ENCODE data around the gene LCT. TPM values are rescaled to one million over a fixed set of nuclear protein-coding genes. Genes with fewer than 3 reads are reported as not detected.

Gene LCT
- total and polyA plus RNA-seq, 2 experiments from 2014 or later, result not detected

DNA sequence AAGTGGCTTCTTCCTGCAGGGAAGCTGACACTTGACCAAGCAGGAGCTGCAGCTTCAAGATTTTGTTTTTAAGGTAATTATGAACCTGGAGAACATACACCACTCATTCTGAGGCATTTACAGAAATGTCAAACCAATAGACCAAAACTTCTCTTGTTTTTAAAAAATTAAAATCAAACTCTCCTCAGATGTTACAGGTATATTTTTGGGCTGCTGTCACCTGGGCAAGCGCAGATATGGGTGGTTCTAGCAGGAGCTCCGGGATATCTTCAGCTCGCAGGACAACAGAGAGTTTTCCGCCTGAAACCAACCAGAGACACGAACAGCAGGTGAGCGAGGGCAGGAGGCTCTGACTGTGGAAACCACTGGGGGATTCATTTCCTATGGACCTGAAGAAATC, 4.1 kb downstream of the LCT start:
- Mint-ChIP-seq H3K9me3 (no peaks in the 10 kb centered on the region), H3K36me3 (ENCODE audit: low read depth) (no peaks in the 10 kb centered on the region), H3K4me1 (no peaks in the 10 kb centered on the region), H3K4me3 (no peak overlapping the region), H3K27ac (no peak overlapping the region), H3K27me3 (ENCODE audit: insufficient read depth, low read depth, poor library complexity) (peaks cover 4% of the 10 kb centered on the region)
- H3K36me3 ChIP-seq (ENCODE audit: insufficient read depth), result no peaks in the 10 kb centered on the region
- H3K4me2 ChIP-seq, result no peak overlapping the region
- no peaks in the 10 kb centered on the region for H4K20me1 ChIP-seq (replicated peaks; ENCODE audit: insufficient read depth)
- TF ChIP-seq STAT1 (IDR thresholded peaks at IDR 0.05; ENCODE audit: unreplicated experiment), result no peak
- H2AFZ ChIP-seq, result no peak overlapping the region
- H3K27me3 ChIP-seq (ENCODE audit: insufficient read depth), result no peaks in the 10 kb centered on the region
- no peaks in the 10 kb centered on the region for H3K4me1 ChIP-seq (ENCODE audit: insufficient read depth)
- no peaks in the 10 kb centered on the region for H3K9me2 ChIP-seq (ENCODE audit: insufficient read depth)
- H3K4me3 ChIP-seq, result no peak overlapping the region
- 0 out of 2 replicates have a peak, but pooled peaks cover 3% of the 10 kb centered on the region for H3F3A ChIP-seq (replicated peaks; ENCODE audit: low read depth)
- H3K79me2 ChIP-seq (replicated peaks; ENCODE audit: insufficient read depth), result no peaks in the 10 kb centered on the region
- DNase-seq (ENCODE audit: low spot score), result no peak
- no peak for ATAC-seq
- H3K27ac ChIP-seq (ENCODE audit: low read depth), result no peak overlapping the region

DNA sequence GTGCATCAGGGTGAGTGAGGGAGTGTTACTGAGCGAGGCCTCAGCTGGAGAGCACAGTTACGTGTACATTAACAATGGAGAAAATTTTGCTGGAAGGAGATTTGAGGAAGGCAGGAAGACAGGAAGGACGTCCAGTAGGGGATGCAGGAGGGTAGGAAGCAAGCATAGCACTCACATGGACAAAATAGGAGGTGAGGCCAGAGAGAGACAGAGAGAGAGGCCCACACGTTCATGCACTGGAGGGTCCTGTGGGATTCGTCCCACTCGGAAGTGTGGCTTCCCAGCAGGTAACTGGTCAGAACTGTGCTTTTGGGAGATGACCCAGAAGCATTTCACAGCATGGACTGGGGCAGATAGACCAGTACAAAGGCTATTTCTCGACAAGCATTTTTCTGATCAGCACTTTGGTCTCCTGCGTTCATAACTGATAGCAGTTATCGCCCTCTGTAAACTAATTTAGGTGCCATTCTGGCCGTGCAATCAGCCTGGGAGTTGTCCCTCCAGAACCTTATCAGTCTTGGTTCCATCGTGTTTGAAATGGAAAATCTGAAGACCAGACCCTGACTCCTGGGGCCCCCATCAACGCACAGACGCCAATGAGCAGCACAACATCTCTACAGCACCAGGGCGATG, 5.7 kb downstream of the LCT start:
- no peaks in the 10 kb centered on the region for H3F3A ChIP-seq (replicated peaks; ENCODE audit: low read depth)
- no peaks in the 10 kb centered on the region for H3K4me1 Mint-ChIP-seq
- no peak for DNase-seq (ENCODE audit: low spot score)
- no peak overlapping the region for H3K27ac ChIP-seq (ENCODE audit: low read depth)
- H3K79me2 ChIP-seq (replicated peaks; ENCODE audit: insufficient read depth), result no peaks in the 10 kb centered on the region
- H3K4me3 ChIP-seq, result no peak overlapping the region
- peaks cover 2% of the 10 kb centered on the region for H3K27me3 Mint-ChIP-seq (ENCODE audit: insufficient read depth, low read depth, poor library complexity)
- no peak overlapping the region for H2AFZ ChIP-seq
- no peak overlapping the region for H3K4me2 ChIP-seq
- H3K36me3 ChIP-seq (ENCODE audit: insufficient read depth), result no peaks in the 10 kb centered on the region
- no peak overlapping the region for H3K4me3 Mint-ChIP-seq
- H3K4me1 ChIP-seq (ENCODE audit: insufficient read depth), result no peaks in the 10 kb centered on the region
- H3K36me3 Mint-ChIP-seq (ENCODE audit: low read depth), result no peaks in the 10 kb centered on the region
- H3K9me3 Mint-ChIP-seq, result no peaks in the 10 kb centered on the region
- no peaks in the 10 kb centered on the region for H3K9me2 ChIP-seq (ENCODE audit: insufficient read depth)
- ATAC-seq, result no peak
- H4K20me1 ChIP-seq (replicated peaks; ENCODE audit: insufficient read depth), result no peaks in the 10 kb centered on the region
- H3K27me3 ChIP-seq (ENCODE audit: insufficient read depth), result no peaks in the 10 kb centered on the region
- TF ChIP-seq ZNF331 (CRISPR knock-in tag; IDR thresholded peaks at IDR 0.05; ENCODE audit: low read depth) (no peak), EZH2phosphoT487 (IDR thresholded peaks at IDR 0.05; ENCODE audit: unreplicated experiment) (no peak), ZNF462 (CRISPR knock-in tag; IDR thresholded peaks at IDR 0.05) (no peak), EZH2 (IDR thresholded peaks at IDR 0.05; ENCODE audit: low read depth, unreplicated experiment) (no peak)
- no peak overlapping the region for H3K27ac Mint-ChIP-seq

All from GM23338 (cell line).